OCI-LY7 (cell line): Measurements from ENCODE around the gene KCNJ14. TPM values are rescaled to one million over a fixed set of nuclear protein-coding genes. Genes with fewer than 3 reads are reported as not detected.
A peak's percentile ranks its signal among the peaks of the same experiment; 100 is the strongest.

Experiments
- BruUV-seq: library from RNA; stranded (reverse); fragments of 400-500 nt; replicated peaks from 2 replicates; lab custom pipeline; 2021; lab: Mats Ljungman, UMichigan
- CTCF ChIA-PET: fragments of 300-600 bp; sonication (Branson Sonifier 250); formaldehyde crosslinking; loops from one replicate; lab custom pipeline; 2022; ENCODE audit warnings: antibody characterized with exemption; ENCODE audit not compliant: unreplicated experiment; lab: Charles Lee
- POLR2A ChIA-PET: fragments of 300-600 bp; sonication (Branson Sonifier 250); formaldehyde crosslinking; loops from one replicate; lab custom pipeline; 2022; ENCODE audit warnings: antibody characterized with exemption; lab: Charles Lee
- DNase-seq: peaks from one replicate; pipeline ENCODE4 v3.0.0-alpha.2; 2015; ENCODE audit warnings: low spot score
- H2AFZ ChIP-seq: fragments of 200-600 bp; sonication (generic), shearing (Covaris generic); 2 replicates; pipeline ENCODE4 v1.6.1; 2014; ENCODE audit warnings: mild to moderate bottlenecking, antibody characterized with exemption, low read length, moderate library complexity
- H3K27ac ChIP-seq: fragments of 200-600 bp; sonication (generic); 2 replicates; pipeline ENCODE4 v1.5.1; 2014; ENCODE audit warnings: mixed run types, low read depth, mild to moderate bottlenecking, moderate library complexity, low read length, inconsistent platforms; ENCODE audit not compliant: poor library complexity, severe bottlenecking
- H3K36me3 ChIP-seq: fragments of 200-600 bp; sonication (generic); 2 replicates; pipeline ENCODE4 v1.6.1; 2014; ENCODE audit warnings: mild to moderate bottlenecking, antibody characterized with exemption, low read length, moderate library complexity, mixed read lengths; ENCODE audit not compliant: insufficient read depth
- H3K4me1 ChIP-seq: fragments of 200-600 bp; sonication (generic); 2 replicates; pipeline ENCODE4 v1.5.1; 2014; ENCODE audit warnings: mild to moderate bottlenecking, low read length; ENCODE audit not compliant: insufficient read depth, poor library complexity, severe bottlenecking
- H3K4me2 ChIP-seq: fragments of 200-600 bp; sonication (generic); 2 replicates; pipeline ENCODE4 v1.6.1; 2014; ENCODE audit warnings: mild to moderate bottlenecking, low read length
- H3K4me3 ChIP-seq: fragments of 200-600 bp; sonication (generic); 2 replicates; pipeline ENCODE4 v1.5.1; 2014; ENCODE audit warnings: mild to moderate bottlenecking, low read depth, low read length; ENCODE audit not compliant: poor library complexity, severe bottlenecking
- H3K79me2 ChIP-seq: fragments of 200-600 bp; sonication (generic); 2 replicates; pipeline ENCODE4 v1.6.1; 2016; ENCODE audit warnings: low read depth, mild to moderate bottlenecking, low read length, moderate library complexity, mixed read lengths; ENCODE audit not compliant: insufficient read depth
- H3K9me2 ChIP-seq: fragments of 200-600 bp; sonication (generic); 2 replicates; pipeline ENCODE4 v1.6.1; 2016; ENCODE audit warnings: mild to moderate bottlenecking, low read length, mixed read lengths; ENCODE audit not compliant: insufficient read depth
- H3K9me3 ChIP-seq: fragments of 200-600 bp; sonication (generic); 2 replicates; pipeline ENCODE4 v1.6.1; 2014; ENCODE audit warnings: mild to moderate bottlenecking, mixed run types, low read length, mixed read lengths
- H4K20me1 ChIP-seq: fragments of 200-600 bp; sonication (generic); 2 replicates; pipeline ENCODE4 v1.6.1; 2014; ENCODE audit warnings: mild to moderate bottlenecking, antibody characterized with exemption, low read length, moderate library complexity, mixed read lengths; ENCODE audit not compliant: insufficient read depth
- CTCF ChIP-seq: fragments of 200-600 bp; sonication (generic); conservative IDR thresholded peaks from 2 replicates; pipeline ENCODE4 v1.5.1; 2014; ENCODE audit warnings: mild to moderate bottlenecking, antibody characterized with exemption, low read length, moderate library complexity, mixed read lengths
- EZH2phosphoT487 ChIP-seq: fragments of 200-600 bp; sonication (generic); IDR thresholded peaks from 2 replicates; pipeline ENCODE4 v1.6.1; 2018; ENCODE audit warnings: low read depth, borderline replicate concordance, mild to moderate bottlenecking, mixed run types, antibody characterized with exemption, low read length, moderate library complexity, mixed read lengths
- intact Hi-C: fragments of 100-400 bp; cut with micrococcal nuclease; formaldehyde crosslinking; loops from one replicate; pipeline ENCODE4 v1.10.0; 2022; ENCODE audit not compliant: unreplicated experiment
- total RNA-seq, 2 experiments: library from RNA; depleted of rRNA in 1 of 2; stranded (reverse); fragments of >200 nt in 1 of 2; shearing (Covaris generic) in 1 of 2; gene quantifications; 2 replicates each; pipeline ENCODE4 v1.2.3, GENCODE V29; 2014 to 2022

KCNJ14 gene
- total RNA-seq, 2 experiments from 2014 or later: 0.85 to 2.6 TPM

GRCh38 chr19:48481846-48482639, 26.7 kb downstream of the KCNJ14 start:
- Histone ChIP-seq H4K20me1 (no peaks in the 10 kb centered on the region), H2AFZ (no peak overlapping the region), H3K4me2 (no peak overlapping the region), H3K79me2 (no peaks in the 10 kb centered on the region), H3K4me3 (no peak overlapping the region), H3K9me3 (no peaks in the 10 kb centered on the region), H3K4me1 (no peaks in the 10 kb centered on the region), H3K27ac (no peak overlapping the region), H3K9me2 (no peaks in the 10 kb centered on the region), H3K36me3 (peaks cover 27% of the 10 kb centered on the region)
- TSS peak; percentile 66 for BruUV-seq
- TF ChIP-seq CTCF: no peak
- TF ChIP-seq EZH2phosphoT487: no peak
- CTCF ChIA-PET: no interaction called here
- POLR2A ChIA-PET: no interaction called here
- intact Hi-C loops: no loop called here
- no peak for DNase-seq

GRCh38 chr19:48483301-48483700, 27.9 kb downstream of the KCNJ14 start:
- intact Hi-C loops: no loop called here

More at GRCh38 chr19:48483301-48483700, 27.9 kb downstream of the KCNJ14 start:
- H3K9me3 ChIP-seq: no peaks in the 10 kb centered on the region
- no peaks in the 10 kb centered on the region for H3K79me2 ChIP-seq
- CTCF ChIA-PET: no interaction called here
- POLR2A ChIA-PET: no interaction called here
- H4K20me1 ChIP-seq: no peaks in the 10 kb centered on the region
- TF ChIP-seq EZH2phosphoT487 (no peak), CTCF (no peak)
- H3K9me2 ChIP-seq: no peaks in the 10 kb centered on the region
- no peak for DNase-seq
- H3K4me2 ChIP-seq: no peak overlapping the region
- no peak overlapping the region for H3K27ac ChIP-seq
- BruUV-seq: no TSS peak
- H3K4me1 ChIP-seq: no peaks in the 10 kb centered on the region
- H3K4me3 ChIP-seq: no peak overlapping the region
- H2AFZ ChIP-seq: no peak overlapping the region
- H3K36me3 ChIP-seq: peaks cover 27% of the 10 kb centered on the region
